OCI-LY7 (cell line): ENCODE measurements around the gene DPEP1. TPM values are rescaled to one million over a fixed set of nuclear protein-coding genes. Genes with fewer than 3 reads are reported as not detected.

Experiments
- Bru-seq: library from RNA; stranded (reverse); fragments of 400-500 nt; gene quantifications from one replicate; lab custom pipeline; 2021; lab: Mats Ljungman, UMichigan
- BruChase-seq, 2 experiments: library from RNA; stranded (reverse); fragments of 400-500 nt; gene quantifications; one replicate each; lab custom pipeline; 2021; lab: Mats Ljungman, UMichigan
- BruUV-seq: library from RNA; stranded (reverse); fragments of 400-500 nt; replicated peaks from 2 replicates; lab custom pipeline; 2021; lab: Mats Ljungman, UMichigan
- CTCF ChIA-PET: fragments of 300-600 bp; sonication (Branson Sonifier 250); formaldehyde crosslinking; loops from one replicate; lab custom pipeline; 2022; ENCODE audit warnings: antibody characterized with exemption; ENCODE audit not compliant: unreplicated experiment; lab: Charles Lee
- POLR2A ChIA-PET: fragments of 300-600 bp; sonication (Branson Sonifier 250); formaldehyde crosslinking; loops from one replicate; lab custom pipeline; 2022; ENCODE audit warnings: antibody characterized with exemption; lab: Charles Lee
- DNase-seq: peaks from one replicate; pipeline ENCODE4 v3.0.0-alpha.2; 2015; ENCODE audit warnings: low spot score
- H2AFZ ChIP-seq: fragments of 200-600 bp; sonication (generic), shearing (Covaris generic); 2 replicates; pipeline ENCODE4 v1.6.1; 2014; ENCODE audit warnings: mild to moderate bottlenecking, antibody characterized with exemption, low read length, moderate library complexity
- H3K27ac ChIP-seq: fragments of 200-600 bp; sonication (generic); 2 replicates; pipeline ENCODE4 v1.5.1; 2014; ENCODE audit warnings: mixed run types, low read depth, mild to moderate bottlenecking, moderate library complexity, low read length, inconsistent platforms; ENCODE audit not compliant: poor library complexity, severe bottlenecking
- H3K36me3 ChIP-seq: fragments of 200-600 bp; sonication (generic); 2 replicates; pipeline ENCODE4 v1.6.1; 2014; ENCODE audit warnings: mild to moderate bottlenecking, antibody characterized with exemption, low read length, moderate library complexity, mixed read lengths; ENCODE audit not compliant: insufficient read depth
- H3K4me1 ChIP-seq: fragments of 200-600 bp; sonication (generic); 2 replicates; pipeline ENCODE4 v1.5.1; 2014; ENCODE audit warnings: mild to moderate bottlenecking, low read length; ENCODE audit not compliant: insufficient read depth, poor library complexity, severe bottlenecking
- H3K4me2 ChIP-seq: fragments of 200-600 bp; sonication (generic); 2 replicates; pipeline ENCODE4 v1.6.1; 2014; ENCODE audit warnings: mild to moderate bottlenecking, low read length
- H3K4me3 ChIP-seq: fragments of 200-600 bp; sonication (generic); 2 replicates; pipeline ENCODE4 v1.5.1; 2014; ENCODE audit warnings: mild to moderate bottlenecking, low read depth, low read length; ENCODE audit not compliant: poor library complexity, severe bottlenecking
- H3K79me2 ChIP-seq: fragments of 200-600 bp; sonication (generic); 2 replicates; pipeline ENCODE4 v1.6.1; 2016; ENCODE audit warnings: low read depth, mild to moderate bottlenecking, low read length, moderate library complexity, mixed read lengths; ENCODE audit not compliant: insufficient read depth
- H3K9me2 ChIP-seq: fragments of 200-600 bp; sonication (generic); 2 replicates; pipeline ENCODE4 v1.6.1; 2016; ENCODE audit warnings: mild to moderate bottlenecking, low read length, mixed read lengths; ENCODE audit not compliant: insufficient read depth
- H3K9me3 ChIP-seq: fragments of 200-600 bp; sonication (generic); 2 replicates; pipeline ENCODE4 v1.6.1; 2014; ENCODE audit warnings: mild to moderate bottlenecking, mixed run types, low read length, mixed read lengths
- H4K20me1 ChIP-seq: fragments of 200-600 bp; sonication (generic); 2 replicates; pipeline ENCODE4 v1.6.1; 2014; ENCODE audit warnings: mild to moderate bottlenecking, antibody characterized with exemption, low read length, moderate library complexity, mixed read lengths; ENCODE audit not compliant: insufficient read depth
- CTCF ChIP-seq: fragments of 200-600 bp; sonication (generic); conservative IDR thresholded peaks from 2 replicates; pipeline ENCODE4 v1.5.1; 2014; ENCODE audit warnings: mild to moderate bottlenecking, antibody characterized with exemption, low read length, moderate library complexity, mixed read lengths
- EZH2phosphoT487 ChIP-seq: fragments of 200-600 bp; sonication (generic); IDR thresholded peaks from 2 replicates; pipeline ENCODE4 v1.6.1; 2018; ENCODE audit warnings: low read depth, borderline replicate concordance, mild to moderate bottlenecking, mixed run types, antibody characterized with exemption, low read length, moderate library complexity, mixed read lengths
- intact Hi-C: fragments of 100-400 bp; cut with micrococcal nuclease; formaldehyde crosslinking; loops from one replicate; pipeline ENCODE4 v1.10.0; 2022; ENCODE audit not compliant: unreplicated experiment
- long read RNA-seq: library from polyadenylated mRNA; stranded (forward); transcript quantifications from one replicate; pipeline ENCODE4 v2.0.0, GENCODE V29; 2022
- total RNA-seq, 2 experiments: library from RNA; depleted of rRNA in 1 of 2; stranded (reverse); fragments of >200 nt in 1 of 2; shearing (Covaris generic) in 1 of 2; gene quantifications; 2 replicates each; pipeline ENCODE4 v1.2.3, GENCODE V29; 2014 to 2022

The DPEP1 gene
- total RNA-seq (2014; rRNA removed; shearing (Covaris generic)) (not detected in 2 replicates), total RNA-seq (2022) (not detected in 2 replicates), Bru-seq, nascent RNA (not detected), BruChase-seq, experiment 1, labeled RNA remaining after a 6-hour chase (percentile 6 among the genes with signal in this experiment), BruChase-seq, experiment 2, labeled RNA remaining after a 2-hour chase (percentile 7 among the genes with signal in this experiment)
- long read RNA-seq = 0 reads

GRCh38 chr16:89613231-89613953 lies at the start of gene DPEP1:
Gene DPEP1 (plus strand): TSS chr16:89613642. CDS start chr16:89630411, 16,769 bp downstream.
- ChIA-PET CTCF (no interaction called here), POLR2A (no interaction called here)
- Histone ChIP-seq H3K9me2 (no peaks in the 10 kb centered on the region), H3K36me3 (no peaks in the 10 kb centered on the region), H3K4me1 (no peaks in the 10 kb centered on the region), H3K4me3 (no peak within 1 kb of the TSS), H3K27ac (no peak within 1 kb of the TSS), H3K4me2 (no peak within 1 kb of the TSS), H4K20me1 (no peaks in the 10 kb centered on the region), H2AFZ (no peak within 1 kb of the TSS), H3K9me3 (no peaks in the 10 kb centered on the region), H3K79me2 (no peaks in the 10 kb centered on the region)
- BruUV-seq = no TSS peak
- TF ChIP-seq EZH2phosphoT487 (no peak), CTCF (no peak)
- intact Hi-C loops = no loop called here
- DNase-seq = no peak

- TF ChIP-seq EZH2phosphoT487 (no peak), CTCF (no peak)
- peak; percentile 41 for DNase-seq
- H3K27ac ChIP-seq = peak overlapping the region; percentile 67
- peaks cover 50% of the 10 kb centered on the region for H3K36me3 ChIP-seq
- no peaks in the 10 kb centered on the region for H3K9me2 ChIP-seq
- H3K79me2 ChIP-seq = peaks cover 36% of the 10 kb centered on the region
- peak overlapping the region; percentile 98 for H3K4me3 ChIP-seq
- CTCF ChIA-PET = no interaction called here
- H4K20me1 ChIP-seq = peaks cover 33% of the 10 kb centered on the region
- no peak overlapping the region for H2AFZ ChIP-seq
- intact Hi-C loops = loop anchor here (5.0 kb wide), 2 partner anchors 77 to 93 kb away; partner anchors contain the start of genes CHMP1A and SPATA33
- POLR2A ChIA-PET = interaction anchor here (0.5 kb wide), 1 partner anchor 107 kb away, joined by 3 read pairs; no protein-coding TSS in a partner anchor
- H3K9me3 ChIP-seq = no peaks in the 10 kb centered on the region
- no TSS peak for BruUV-seq
- H3K4me2 ChIP-seq = peak overlapping the region; percentile 85
- H3K4me1 ChIP-seq = peaks cover 46% of the 10 kb centered on the region
Measured at GRCh38 chr16:89564476-89565255, 48.8 kb upstream of the DPEP1 start.
